Activated CD8-positive, alpha-beta T cell treated with anti-CD3 and anti-CD28 coated beads for 36 hours (primary cell): Measurements from ENCODE around the gene RAB3C. TPM values are rescaled to one million over a fixed set of nuclear protein-coding genes. Genes with fewer than 3 reads are reported as not detected.

Source experiments
- ATAC-seq: fragments of 200-7000 bp; cut with Tn5 transposase; one replicate; pipeline ENCODE4 v1.10.0; 2021; ENCODE audit warnings: mild to moderate bottlenecking, moderate library complexity
- CTCF ChIA-PET: fragments of 350-600 bp; sonication (Branson Sonifier 250); formaldehyde crosslinking; loops from one replicate; lab custom pipeline; 2021; ENCODE audit warnings: antibody characterized with exemption; lab: Charles Lee
- POLR2A ChIA-PET: fragments of 350-600 bp; sonication (Branson Sonifier 250); formaldehyde crosslinking; loops from one replicate; lab custom pipeline; 2021; ENCODE audit warnings: antibody characterized with exemption; lab: Charles Lee
- DNase-seq: peaks from one replicate; pipeline ENCODE4 v3.0.0-alpha.2; 2020
- H3K27ac Mint-ChIP-seq: one replicate; pipeline ENCODE4 v1.8.0; 2021; ENCODE audit warnings: mild to moderate bottlenecking, mixed read lengths
- H3K27me3 Mint-ChIP-seq: one replicate; pipeline ENCODE4 v1.8.0; 2021; ENCODE audit warnings: mixed read lengths
- H3K36me3 Mint-ChIP-seq: one replicate; pipeline ENCODE4 v1.8.0; 2021; ENCODE audit warnings: low read depth, mixed read lengths
- H3K4me1 Mint-ChIP-seq: one replicate; pipeline ENCODE4 v1.8.0; 2021; ENCODE audit warnings: low read depth, mixed read lengths
- H3K4me3 Mint-ChIP-seq: one replicate; pipeline ENCODE4 v1.8.0; 2021; ENCODE audit warnings: mild to moderate bottlenecking, moderate library complexity, mixed read lengths
- H3K9me3 Mint-ChIP-seq: one replicate; pipeline ENCODE4 v1.8.0; 2021; ENCODE audit warnings: mixed read lengths
- intact Hi-C: fragments of 100-400 bp; cut with micrococcal nuclease; formaldehyde crosslinking; loops from one replicate; pipeline ENCODE4 v1.10.0; 2022
- total RNA-seq, 2 experiments: library from RNA; stranded (reverse); gene quantifications; one replicate each; pipeline ENCODE4 v1.2.3, GENCODE V29; 2021
- TF ChIP-seq, protein P1 (sequence below): fragments of 200-600 bp; IDR thresholded peaks from one replicate; pipeline ENCODE4 v1.8.0; 2022; ENCODE audit warnings: antibody characterized with exemption, mild to moderate bottlenecking

The RAB3C gene
- total RNA-seq, 2 experiments from 2014 or later, result not detected

DNA sequence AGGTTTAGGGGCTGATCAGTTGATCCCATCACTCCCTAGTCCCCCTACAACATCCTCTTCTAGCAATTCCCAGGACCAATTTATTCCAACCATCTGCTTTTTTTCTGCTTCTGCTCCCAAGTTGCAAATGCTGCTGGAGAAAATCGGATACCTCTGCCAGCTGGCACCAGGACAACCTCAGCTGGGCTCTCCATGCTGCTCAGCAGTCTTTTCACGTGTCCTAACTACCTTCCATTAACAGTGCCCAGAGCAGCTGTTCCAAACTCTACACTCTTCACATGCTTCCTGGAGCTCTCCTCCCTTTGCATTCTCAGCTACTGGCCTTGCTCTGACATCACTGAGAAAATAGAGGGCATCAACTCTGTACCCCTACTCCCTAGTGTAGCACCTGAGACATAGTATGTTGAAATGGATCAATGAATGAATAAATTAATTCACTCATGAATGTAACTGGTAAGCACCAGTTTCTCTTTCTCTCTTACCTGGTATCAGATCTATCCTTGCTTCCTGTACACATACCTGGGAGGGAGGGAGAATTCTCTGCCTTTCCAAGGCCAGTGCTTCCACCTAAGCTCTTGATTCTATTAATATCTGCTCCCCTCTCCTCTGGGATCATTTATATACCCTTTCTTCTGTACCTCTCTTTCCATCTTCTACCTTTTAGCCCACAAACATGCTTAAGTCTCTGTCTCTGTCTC is 191.0 kb downstream of the RAB3C start:
- ATAC-seq (no peak), DNase-seq (no peak)
- Mint-ChIP-seq H3K9me3 (no peaks in the 10 kb centered on the region), H3K4me1 (peaks cover 2% of the 10 kb centered on the region), H3K36me3 (no peaks in the 10 kb centered on the region), H3K27ac (no peak overlapping the region), H3K27me3 (peaks cover 6% of the 10 kb centered on the region), H3K4me3 (no peak overlapping the region)
- CTCF ChIA-PET, result interaction anchor here (0.7 kb wide), 1 partner anchor 119 kb away, joined by 3 read pairs; no protein-coding TSS in a partner anchor
- POLR2A ChIA-PET, result no interaction called here
- intact Hi-C loops, result no loop called here
- TF ChIP-seq, protein P1, sequence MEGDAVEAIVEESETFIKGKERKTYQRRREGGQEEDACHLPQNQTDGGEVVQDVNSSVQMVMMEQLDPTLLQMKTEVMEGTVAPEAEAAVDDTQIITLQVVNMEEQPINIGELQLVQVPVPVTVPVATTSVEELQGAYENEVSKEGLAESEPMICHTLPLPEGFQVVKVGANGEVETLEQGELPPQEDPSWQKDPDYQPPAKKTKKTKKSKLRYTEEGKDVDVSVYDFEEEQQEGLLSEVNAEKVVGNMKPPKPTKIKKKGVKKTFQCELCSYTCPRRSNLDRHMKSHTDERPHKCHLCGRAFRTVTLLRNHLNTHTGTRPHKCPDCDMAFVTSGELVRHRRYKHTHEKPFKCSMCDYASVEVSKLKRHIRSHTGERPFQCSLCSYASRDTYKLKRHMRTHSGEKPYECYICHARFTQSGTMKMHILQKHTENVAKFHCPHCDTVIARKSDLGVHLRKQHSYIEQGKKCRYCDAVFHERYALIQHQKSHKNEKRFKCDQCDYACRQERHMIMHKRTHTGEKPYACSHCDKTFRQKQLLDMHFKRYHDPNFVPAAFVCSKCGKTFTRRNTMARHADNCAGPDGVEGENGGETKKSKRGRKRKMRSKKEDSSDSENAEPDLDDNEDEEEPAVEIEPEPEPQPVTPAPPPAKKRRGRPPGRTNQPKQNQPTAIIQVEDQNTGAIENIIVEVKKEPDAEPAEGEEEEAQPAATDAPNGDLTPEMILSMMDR, result no peak

DNA sequence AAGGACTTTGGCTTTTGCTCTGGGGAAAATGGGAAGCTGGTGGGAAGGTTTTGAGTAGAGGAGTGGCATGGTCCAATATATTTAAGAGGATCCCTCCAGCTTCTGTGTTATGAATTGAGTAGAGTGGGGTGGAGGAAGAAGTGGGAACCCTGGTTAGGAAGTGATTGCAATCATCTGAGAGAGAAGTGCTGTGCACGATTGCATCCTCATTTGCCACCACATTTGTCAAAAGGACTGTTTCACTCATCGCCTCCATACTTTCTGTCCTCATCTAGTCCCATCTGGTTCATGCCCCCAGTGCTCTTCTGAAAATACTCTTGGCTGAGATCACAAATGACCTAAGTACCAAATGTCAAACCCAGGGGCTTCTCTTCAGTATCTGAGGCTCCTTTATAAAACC is 192.1 kb downstream of the RAB3C start:
- intact Hi-C loops, result no loop called here
- ATAC-seq (no peak), DNase-seq (no peak)
- Mint-ChIP-seq H3K4me3 (no peak overlapping the region), H3K27ac (no peak overlapping the region), H3K27me3 (peaks cover 6% of the 10 kb centered on the region), H3K9me3 (no peaks in the 10 kb centered on the region), H3K4me1 (peaks cover 2% of the 10 kb centered on the region), H3K36me3 (no peaks in the 10 kb centered on the region)
- POLR2A ChIA-PET, result no interaction called here
- TF ChIP-seq, protein P1, result no peak
- CTCF ChIA-PET, result no interaction called here

DNA sequence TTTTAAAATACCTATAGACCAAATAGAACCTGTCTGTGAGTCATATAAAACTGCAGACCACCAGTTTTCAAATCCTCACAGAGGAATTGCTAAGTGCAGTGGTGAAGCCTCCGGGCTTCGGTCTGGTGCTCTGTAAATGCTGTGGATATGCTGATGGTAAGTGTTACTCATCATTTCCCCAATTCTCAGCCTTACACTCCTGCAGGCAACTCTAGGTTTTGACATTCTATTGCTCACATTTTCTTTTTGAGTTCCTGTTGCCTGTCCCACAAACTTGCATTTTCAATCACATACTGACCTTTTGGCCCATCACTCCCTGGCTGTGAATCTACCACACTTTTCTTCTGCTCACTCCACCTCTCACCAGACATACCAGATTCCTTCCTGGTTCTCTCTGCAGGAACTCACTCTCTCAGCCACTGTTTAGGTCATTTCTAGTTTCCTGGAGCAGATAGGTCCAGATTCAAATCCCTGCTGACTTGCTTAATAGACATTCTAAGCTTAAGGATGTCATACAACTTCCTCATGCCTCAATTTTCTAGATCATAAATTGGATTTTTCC is 192.9 kb downstream of the RAB3C start:
- intact Hi-C loops, result no loop called here
- peaks cover 6% of the 10 kb centered on the region for H3K27me3 Mint-ChIP-seq
- DNase-seq (peak; percentile 9), ATAC-seq (peak; percentile 77)
- ChIA-PET CTCF (no interaction called here), POLR2A (no interaction called here)
- no peaks in the 10 kb centered on the region for H3K9me3 Mint-ChIP-seq
- no peaks in the 10 kb centered on the region for H3K36me3 Mint-ChIP-seq
- peaks cover 2% of the 10 kb centered on the region for H3K4me1 Mint-ChIP-seq
- TF ChIP-seq, protein P1, result no peak
- H3K27ac Mint-ChIP-seq, result no peak overlapping the region
- H3K4me3 Mint-ChIP-seq, result no peak overlapping the region

DNA sequence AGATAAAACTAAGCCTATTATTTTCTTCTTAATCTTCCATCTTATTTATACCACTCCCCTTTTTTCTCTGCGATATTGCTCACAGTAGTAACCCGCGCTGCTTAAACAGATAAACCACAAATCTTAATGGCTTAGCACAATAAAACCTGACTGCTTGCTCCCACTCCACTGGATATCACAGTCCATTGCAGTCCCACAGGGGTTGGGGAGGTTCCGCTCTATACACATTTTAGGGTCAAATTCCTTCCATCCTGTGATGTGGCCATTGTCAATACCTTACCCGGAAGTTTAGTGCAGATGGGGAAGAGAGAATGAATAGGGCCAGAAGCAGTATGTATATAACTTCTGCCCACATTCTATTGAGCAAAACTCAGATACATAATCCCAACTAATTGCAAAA is 193.7 kb downstream of the RAB3C start:
- POLR2A ChIA-PET, result no interaction called here
- Mint-ChIP-seq H3K36me3 (no peaks in the 10 kb centered on the region), H3K9me3 (no peaks in the 10 kb centered on the region), H3K4me1 (peaks cover 2% of the 10 kb centered on the region), H3K4me3 (no peak overlapping the region), H3K27ac (no peak overlapping the region), H3K27me3 (peaks cover 9% of the 10 kb centered on the region)
- intact Hi-C loops, result no loop called here
- no peak for DNase-seq
- CTCF ChIA-PET, result no interaction called here
- no peak for ATAC-seq
- TF ChIP-seq, protein P1, result no peak

DNA sequence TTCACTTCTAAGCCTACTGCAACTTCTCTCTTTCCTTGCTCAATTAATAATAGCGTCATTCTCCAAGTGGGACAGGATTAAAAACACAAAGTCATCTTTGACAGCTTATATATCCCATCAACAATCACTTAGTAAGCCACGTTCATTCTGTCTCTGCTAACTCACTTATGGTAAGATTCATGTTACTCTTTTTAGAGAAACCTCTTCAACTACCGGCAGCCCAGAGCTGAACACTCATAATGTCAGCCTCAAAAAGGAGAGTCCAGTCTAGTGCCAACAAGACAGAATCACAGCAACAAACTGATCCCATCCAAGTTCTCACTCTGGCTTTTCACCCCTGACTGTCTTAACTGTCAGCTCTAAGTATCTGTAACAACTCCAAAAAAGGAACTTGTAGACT is 196.0 kb downstream of the RAB3C start:
- DNase-seq, result no peak
- TF ChIP-seq, protein P1, result no peak
- Mint-ChIP-seq H3K4me1 (peaks cover 2% of the 10 kb centered on the region), H3K27me3 (peaks cover 13% of the 10 kb centered on the region), H3K27ac (no peak overlapping the region), H3K36me3 (no peaks in the 10 kb centered on the region), H3K9me3 (no peaks in the 10 kb centered on the region), H3K4me3 (no peak overlapping the region)
- no peak for ATAC-seq
- ChIA-PET CTCF (no interaction called here), POLR2A (no interaction called here)
- intact Hi-C loops, result no loop called here
